Right atrium auricular region (tissue), 2 donors: ENCODE data around the gene KIF1A. TPM values are rescaled to one million over a fixed set of nuclear protein-coding genes. Genes with fewer than 3 reads are reported as not detected.

Source experiments
- DNase-seq: peaks from one replicate; pipeline ENCODE4 v3.0.0-alpha.2; 2019; ENCODE audit warnings: low spot score
- H3K27ac ChIP-seq, 2 donors: fragments of 200-600 bp; sonication (generic); 1 replicate in 1 of 2; 2 replicates in 1 of 2; pipeline ENCODE4 v1.5.1; 2016 to 2019
- H3K27me3 ChIP-seq, 2 donors: fragments of 200-600 bp; sonication (generic); one replicate each; pipeline versions ENCODE4 v1.5.1 to v1.6.0; 2017 to 2019
- H3K36me3 ChIP-seq: fragments of 200-600 bp; sonication (generic); one replicate; pipeline ENCODE4 v1.5.1; 2016
- H3K4me1 ChIP-seq, 2 donors: fragments of 200-600 bp; sonication (generic); one replicate each; pipeline versions ENCODE4 v1.5.1 to v1.6.0; 2017 to 2019
- H3K4me3 ChIP-seq, 2 donors: fragments of 200-600 bp; sonication (generic); 1 replicate in 1 of 2; 2 replicates in 1 of 2; pipeline ENCODE4 v1.5.1; 2017 to 2019; ENCODE audit warnings: mild to moderate bottlenecking in 1 of 2, moderate library complexity in 1 of 2
- H3K9me3 ChIP-seq, 2 donors: fragments of 200-600 bp; sonication (generic); one replicate each; pipeline ENCODE4 v1.5.1; 2019
- total RNA-seq, 2 donors: library from RNA; depleted of rRNA; stranded (reverse); fragments of >200 nt; gene quantifications; one replicate each; pipeline ENCODE4 v1.1.0, GENCODE V29; 2016
- TF ChIP-seq, protein P1 (sequence below), 2 donors: fragments of 200-600 bp; sonication (generic); IDR thresholded peaks; one replicate each; pipeline ENCODE4 v1.5.1; 2019; ENCODE audit warnings: antibody characterized with exemption in 2 of 2

Gene KIF1A
- total RNA-seq, 2 donors from 2014 or later, result 41.8 to 43.7 TPM

DNA sequence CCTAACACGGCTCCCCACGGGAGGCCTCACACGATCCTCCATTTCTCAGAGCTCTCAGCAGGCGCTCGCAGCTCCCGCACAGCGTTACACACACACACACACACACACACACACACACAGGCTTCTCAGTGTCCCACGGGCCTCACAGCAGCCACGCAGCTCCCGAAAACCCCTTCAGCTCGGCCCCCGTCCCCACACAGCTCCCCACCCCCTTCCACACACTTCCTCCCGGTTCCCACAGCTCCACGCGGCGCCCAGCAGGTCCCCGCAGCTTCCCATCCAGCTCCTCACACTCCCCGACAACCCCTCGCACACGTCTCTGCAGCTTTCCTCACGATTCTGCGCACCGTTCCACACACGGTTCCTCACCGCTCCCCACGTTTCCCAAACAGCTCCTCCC is 41.6 kb downstream of the KIF1A start:
- H3K27me3 ChIP-seq, result no peaks in the 10 kb centered on the region
- H3K4me3 ChIP-seq, result no peak overlapping the region
- no peaks in the 10 kb centered on the region for H3K9me3 ChIP-seq
- no peaks in the 10 kb centered on the region for H3K36me3 ChIP-seq
- no peak overlapping the region for H3K27ac ChIP-seq
- DNase-seq, result no peak
- TF ChIP-seq, protein P1, sequence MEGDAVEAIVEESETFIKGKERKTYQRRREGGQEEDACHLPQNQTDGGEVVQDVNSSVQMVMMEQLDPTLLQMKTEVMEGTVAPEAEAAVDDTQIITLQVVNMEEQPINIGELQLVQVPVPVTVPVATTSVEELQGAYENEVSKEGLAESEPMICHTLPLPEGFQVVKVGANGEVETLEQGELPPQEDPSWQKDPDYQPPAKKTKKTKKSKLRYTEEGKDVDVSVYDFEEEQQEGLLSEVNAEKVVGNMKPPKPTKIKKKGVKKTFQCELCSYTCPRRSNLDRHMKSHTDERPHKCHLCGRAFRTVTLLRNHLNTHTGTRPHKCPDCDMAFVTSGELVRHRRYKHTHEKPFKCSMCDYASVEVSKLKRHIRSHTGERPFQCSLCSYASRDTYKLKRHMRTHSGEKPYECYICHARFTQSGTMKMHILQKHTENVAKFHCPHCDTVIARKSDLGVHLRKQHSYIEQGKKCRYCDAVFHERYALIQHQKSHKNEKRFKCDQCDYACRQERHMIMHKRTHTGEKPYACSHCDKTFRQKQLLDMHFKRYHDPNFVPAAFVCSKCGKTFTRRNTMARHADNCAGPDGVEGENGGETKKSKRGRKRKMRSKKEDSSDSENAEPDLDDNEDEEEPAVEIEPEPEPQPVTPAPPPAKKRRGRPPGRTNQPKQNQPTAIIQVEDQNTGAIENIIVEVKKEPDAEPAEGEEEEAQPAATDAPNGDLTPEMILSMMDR (IDR thresholded peaks at IDR 0.05), result no peak
- H3K4me1 ChIP-seq, result no peaks in the 10 kb centered on the region

DNA sequence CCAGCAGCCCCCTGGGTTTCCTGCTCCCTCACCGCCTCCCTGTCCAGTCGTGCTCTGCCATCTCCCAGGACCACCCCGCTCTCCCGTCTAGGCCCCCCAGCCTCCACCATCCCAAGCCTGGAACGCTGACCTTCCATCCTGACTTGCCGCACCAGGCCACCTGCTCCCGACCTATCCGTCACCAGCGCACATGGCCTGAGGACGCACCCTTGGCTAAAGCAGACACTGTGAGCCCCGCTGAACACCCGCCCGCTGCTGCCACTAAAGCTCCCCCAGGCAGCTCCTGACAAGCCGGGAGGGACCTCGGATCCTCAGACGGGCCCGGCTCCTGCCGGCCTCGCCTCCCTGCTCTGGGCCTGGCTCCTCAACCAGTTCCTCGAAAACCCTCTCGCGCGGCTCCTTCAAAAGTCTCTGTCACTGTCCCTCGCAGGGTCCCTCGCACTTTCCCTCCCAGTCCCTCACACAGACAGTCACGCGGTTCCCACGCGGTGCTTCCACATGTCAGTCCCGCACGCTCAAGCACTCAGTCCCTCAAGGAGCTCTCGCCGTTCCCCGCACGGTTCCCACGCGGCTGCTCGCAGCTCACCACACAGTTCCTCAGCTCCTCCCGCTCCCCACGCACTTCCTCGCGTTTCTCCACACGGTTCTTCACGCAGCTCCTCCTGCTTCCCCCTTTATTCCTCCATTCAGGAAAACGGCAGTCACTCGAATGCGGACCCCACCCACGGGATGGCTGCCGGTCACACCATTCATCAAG is 42.4 kb downstream of the KIF1A start:
- Histone ChIP-seq H3K27me3 (no peaks in the 10 kb centered on the region), H3K4me1 (no peaks in the 10 kb centered on the region), H3K4me3 (no peak overlapping the region), H3K9me3 (no peaks in the 10 kb centered on the region), H3K27ac (no peak overlapping the region), H3K36me3 (no peaks in the 10 kb centered on the region)
- TF ChIP-seq, protein P1 (IDR thresholded peaks at IDR 0.05), result no peak
- no peak for DNase-seq

DNA sequence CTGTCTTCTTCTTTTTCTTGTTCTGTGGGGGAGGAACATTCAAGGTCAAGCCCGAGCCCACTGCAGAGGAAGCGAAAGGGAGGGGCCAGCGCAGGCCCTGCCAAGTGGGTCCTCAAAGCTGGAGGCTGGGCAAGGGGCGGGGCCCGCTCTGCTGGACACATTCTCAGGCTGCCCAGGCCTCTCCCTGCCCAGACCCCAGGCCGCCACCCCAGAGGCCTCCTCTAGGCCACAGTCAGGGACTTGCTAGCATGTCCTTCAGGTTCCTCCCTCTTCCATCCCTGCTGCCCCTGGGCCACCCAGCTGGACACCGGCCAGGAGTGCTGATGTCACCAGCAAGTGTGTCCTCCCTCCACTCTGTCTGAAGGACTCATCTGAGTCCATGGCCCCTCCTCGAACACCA is 44.1 kb downstream of the KIF1A start:
- H3K4me1 ChIP-seq, result no peaks in the 10 kb centered on the region
- TF ChIP-seq, protein P1 (IDR thresholded peaks at IDR 0.05), result no peak
- no peaks in the 10 kb centered on the region for H3K36me3 ChIP-seq
- no peaks in the 10 kb centered on the region for H3K27me3 ChIP-seq
- no peaks in the 10 kb centered on the region for H3K9me3 ChIP-seq
- H3K27ac ChIP-seq, result peak overlapping the region; percentile 29 to 60
- DNase-seq, result peak; percentile 61
- peak overlapping the region; percentile 12 to 14 for H3K4me3 ChIP-seq

DNA sequence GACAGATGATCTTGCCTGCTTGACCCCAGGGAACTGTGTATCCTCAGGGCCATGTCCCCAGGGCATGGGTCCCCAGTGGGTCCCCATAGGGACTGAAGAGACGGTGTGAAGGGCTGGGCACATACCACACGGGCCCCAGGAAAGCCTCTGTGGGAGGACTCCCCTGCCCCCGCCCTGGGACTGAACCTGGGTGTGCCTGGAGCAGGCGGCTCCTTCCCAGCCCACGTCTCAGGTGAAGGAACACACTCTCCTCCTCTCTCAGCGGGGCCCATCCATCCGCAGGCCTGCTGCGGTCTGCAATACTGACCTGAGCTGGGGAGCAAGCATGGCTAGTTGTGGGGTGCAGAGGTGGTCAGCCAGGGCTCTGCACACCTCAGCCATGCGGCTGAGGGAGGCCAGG is 45.2 kb downstream of the KIF1A start:
- H3K27me3 ChIP-seq, result no peaks in the 10 kb centered on the region
- H3K27ac ChIP-seq, result peak overlapping the region in 1 of 2 donors; percentile 60
- H3K4me3 ChIP-seq, result no peak overlapping the region
- no peak for DNase-seq
- TF ChIP-seq, protein P1 (IDR thresholded peaks at IDR 0.05), result no peak
- H3K4me1 ChIP-seq, result no peaks in the 10 kb centered on the region
- no peaks in the 10 kb centered on the region for H3K9me3 ChIP-seq
- H3K36me3 ChIP-seq, result no peaks in the 10 kb centered on the region

DNA sequence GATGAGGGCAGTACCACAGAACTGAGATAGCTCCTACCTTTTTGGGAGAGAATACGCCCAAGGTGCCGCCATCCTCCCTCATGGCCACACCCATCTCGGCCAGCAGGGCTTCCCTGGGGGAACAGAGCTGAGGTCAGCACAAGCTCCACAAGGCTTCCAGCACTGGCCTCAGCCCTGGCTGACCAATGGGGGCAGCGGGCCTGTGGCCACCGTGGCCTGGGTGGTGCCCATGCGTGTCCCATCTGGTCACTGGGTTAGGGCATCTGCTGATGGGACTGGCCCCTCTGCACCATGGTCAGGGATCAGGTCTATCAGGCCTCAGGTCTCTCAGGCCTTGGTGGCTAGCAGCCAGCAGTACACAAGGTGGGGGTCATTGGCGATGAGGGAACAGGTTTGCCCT is 50.9 kb downstream of the KIF1A start:
- Histone ChIP-seq H3K27ac (no peak overlapping the region), H3K27me3 (no peaks in the 10 kb centered on the region), H3K9me3 (no peaks in the 10 kb centered on the region), H3K4me3 (no peak overlapping the region), H3K36me3 (no peaks in the 10 kb centered on the region), H3K4me1 (no peaks in the 10 kb centered on the region)
- no peak for DNase-seq
- TF ChIP-seq, protein P1 (IDR thresholded peaks at IDR 0.05), result no peak

DNA sequence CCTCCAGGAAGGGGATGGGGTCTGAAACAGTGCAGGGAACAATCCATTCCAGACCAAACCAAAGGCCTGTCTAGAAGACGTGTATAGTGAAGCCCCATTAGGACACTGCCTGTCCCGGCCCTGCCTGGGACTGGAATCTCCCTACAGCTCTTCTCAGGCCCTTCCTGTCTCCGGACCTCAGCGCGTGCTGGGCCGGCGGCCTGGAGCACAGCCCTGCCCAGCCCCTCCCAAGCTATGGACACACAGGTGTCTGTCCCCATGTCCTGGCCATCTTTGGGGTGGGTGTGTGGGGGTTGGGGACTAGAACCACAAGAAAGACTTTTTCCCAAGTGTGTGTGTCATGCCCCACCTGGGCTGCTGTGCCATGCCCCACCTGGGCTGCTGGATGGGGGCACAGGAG is 51.8 kb downstream of the KIF1A start:
- H3K4me1 ChIP-seq, result no peaks in the 10 kb centered on the region
- no peak overlapping the region for H3K4me3 ChIP-seq
- H3K27me3 ChIP-seq, result no peaks in the 10 kb centered on the region
- H3K36me3 ChIP-seq, result no peaks in the 10 kb centered on the region
- no peak for DNase-seq
- TF ChIP-seq, protein P1 (IDR thresholded peaks at IDR 0.05), result no peak
- H3K9me3 ChIP-seq, result no peaks in the 10 kb centered on the region
- no peak overlapping the region for H3K27ac ChIP-seq
